ENCODE measurements around the gene CHST9. TPM values are rescaled to one million over a fixed set of nuclear protein-coding genes. Genes with fewer than 3 reads are reported as not detected.

Gene CHST9
- total and polyA plus RNA-seq, 2 of the 13 experiments (the other 11 are each of a cell fraction or from before 2014, with no cell fraction given), result 3.2 to 9.6 TPM

GRCh38 chr18:27042177-27042576, 142.9 kb downstream of the CHST9 start (continued):
- TF ChIP-seq ZBTB4 (CRISPR knock-in tag; IDR thresholded peaks at IDR 0.05; ENCODE audit: borderline replicate concordance), result no peak
- TF ChIP-seq CSRNP2 (CRISPR knock-in tag; conservative IDR thresholded peaks at IDR 0.05; ENCODE audit: low read depth), result no peak
- TF ChIP-seq ZNF646 (CRISPR knock-in tag; IDR thresholded peaks at IDR 0.05), result no peak
- no peak for TF ChIP-seq ZNF782 (CRISPR knock-in tag; IDR thresholded peaks at IDR 0.05; ENCODE audit: borderline replicate concordance)
- peak; percentile 20; the same call in 1 of the 2 replicates for TF ChIP-seq ZNF609 (CRISPR knock-in tag; IDR thresholded peaks at IDR 0.05; ENCODE audit: borderline replicate concordance)
- no peak for TF ChIP-seq AKAP8 (CRISPR knock-in tag; IDR thresholded peaks at IDR 0.05)
- 0 out of 2 replicates have a peak, but pooled peaks have one; percentile 13 for TF ChIP-seq MAX (IDR thresholded peaks at IDR 0.05)
- TF ChIP-seq FOXA3 (CRISPR knock-in tag; IDR thresholded peaks at IDR 0.05), result peak; percentile 56
- no peak for TF ChIP-seq NONO (IDR thresholded peaks at IDR 0.05)
- 0 out of 2 replicates have a peak, but pooled peaks have one; percentile 42 for TF ChIP-seq NONO (CRISPR knock-in tag; conservative IDR thresholded peaks at IDR 0.05)
- peak; percentile 73 for TF ChIP-seq POGZ (CRISPR knock-in tag; IDR thresholded peaks at IDR 0.05)
- no peak for TF ChIP-seq ZFP1 (CRISPR knock-in tag; IDR thresholded peaks at IDR 0.05)
